BLaER1 (cell line): ENCODE data around the gene XPOT.

Experiments
- H3K27ac ChIP-seq: shearing (Covaris generic); formaldehyde crosslinking; 2 replicates; pipeline ENCODE4 v1.8.1; 2022
- H3K27me3 ChIP-seq: shearing (Covaris generic); formaldehyde crosslinking; 2 replicates; pipeline ENCODE4 v1.8.1; 2022
- H3K36me3 ChIP-seq: shearing (Covaris generic); formaldehyde crosslinking; 2 replicates; pipeline ENCODE4 v1.8.1; 2022
- H3K4me1 ChIP-seq: shearing (Covaris generic); formaldehyde crosslinking; 2 replicates; pipeline ENCODE4 v1.8.1; 2022
- H3K4me2 ChIP-seq: shearing (Covaris generic); formaldehyde crosslinking; 2 replicates; pipeline ENCODE4 v1.8.1; 2022
- H3K4me3 ChIP-seq: shearing (Covaris generic); formaldehyde crosslinking; 2 replicates; pipeline ENCODE4 v1.8.1; 2022
- H3K9ac ChIP-seq: shearing (Covaris generic); formaldehyde crosslinking; 2 replicates; pipeline ENCODE4 v1.8.1; 2022
- H3K9me3 ChIP-seq: shearing (Covaris generic); formaldehyde crosslinking; 2 replicates; pipeline ENCODE4 v1.8.1; 2022
- H4K20me1 ChIP-seq: shearing (Covaris generic); formaldehyde crosslinking; 2 replicates; pipeline ENCODE4 v1.8.1; 2022
- Cebpa-rat ChIP-seq: shearing (Covaris generic); IDR thresholded peaks from 2 replicates; pipeline ENCODE4 v1.8.1; 2022

The XPOT gene

DNA sequence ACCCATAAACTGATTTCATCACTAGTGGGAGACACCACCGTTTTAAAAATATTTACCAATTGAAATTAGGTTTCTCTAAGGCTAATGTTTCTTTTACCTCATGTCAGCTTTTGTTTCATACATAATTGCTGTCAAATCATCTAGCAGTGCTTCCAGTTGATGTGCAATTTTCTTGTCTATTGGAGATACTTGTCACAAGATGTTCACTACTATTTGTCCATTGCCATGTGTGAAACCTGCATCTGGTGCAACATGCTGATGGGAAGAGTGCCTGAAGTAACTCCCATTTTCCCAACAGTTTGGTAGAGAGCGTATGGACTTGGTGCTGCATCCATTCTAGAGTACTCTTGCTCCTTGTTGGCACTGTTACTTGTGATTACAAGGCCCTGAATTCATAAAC lies 9.7 kb downstream of the XPOT start:
- Histone ChIP-seq H4K20me1 (peaks cover 82% of the 10 kb centered on the region), H3K36me3 (peaks cover 98% of the 10 kb centered on the region), H3K4me3 (no peak overlapping the region), H3K4me2 (no peak overlapping the region), H3K9ac (no peak overlapping the region), H3K27ac (no peak overlapping the region), H3K9me3 (no peaks in the 10 kb centered on the region), H3K4me1 (no peaks in the 10 kb centered on the region), H3K27me3 (no peaks in the 10 kb centered on the region)
- TF ChIP-seq Cebpa-rat, result no peak

DNA sequence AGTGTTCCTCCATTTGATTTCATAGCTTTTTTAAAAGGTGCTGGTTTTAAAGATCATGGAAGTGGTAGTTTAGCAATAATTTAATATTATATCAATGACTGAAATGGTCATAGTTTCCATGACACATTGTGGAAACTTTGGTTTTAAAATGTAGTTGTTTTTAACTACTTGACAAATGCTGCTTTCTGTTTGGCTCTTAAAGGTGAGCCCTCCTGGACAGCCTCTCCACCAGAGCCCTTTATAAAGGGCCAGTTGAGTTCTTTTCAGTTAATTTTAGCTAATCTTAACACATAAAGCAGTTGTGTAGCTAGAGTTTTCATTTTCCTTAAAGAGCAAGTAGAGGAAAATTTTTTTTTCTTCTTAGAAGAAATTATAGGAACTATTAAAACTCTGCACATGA lies 14.0 kb downstream of the XPOT start:
- no peaks in the 10 kb centered on the region for H3K4me1 ChIP-seq
- no peak overlapping the region for H3K4me2 ChIP-seq
- H3K36me3 ChIP-seq, result peaks cover 100% of the 10 kb centered on the region
- no peak overlapping the region for H3K4me3 ChIP-seq
- peaks cover 57% of the 10 kb centered on the region for H4K20me1 ChIP-seq
- TF ChIP-seq Cebpa-rat, result no peak
- H3K27me3 ChIP-seq, result no peaks in the 10 kb centered on the region
- H3K9ac ChIP-seq, result no peak overlapping the region
- no peak overlapping the region for H3K27ac ChIP-seq
- no peaks in the 10 kb centered on the region for H3K9me3 ChIP-seq

DNA sequence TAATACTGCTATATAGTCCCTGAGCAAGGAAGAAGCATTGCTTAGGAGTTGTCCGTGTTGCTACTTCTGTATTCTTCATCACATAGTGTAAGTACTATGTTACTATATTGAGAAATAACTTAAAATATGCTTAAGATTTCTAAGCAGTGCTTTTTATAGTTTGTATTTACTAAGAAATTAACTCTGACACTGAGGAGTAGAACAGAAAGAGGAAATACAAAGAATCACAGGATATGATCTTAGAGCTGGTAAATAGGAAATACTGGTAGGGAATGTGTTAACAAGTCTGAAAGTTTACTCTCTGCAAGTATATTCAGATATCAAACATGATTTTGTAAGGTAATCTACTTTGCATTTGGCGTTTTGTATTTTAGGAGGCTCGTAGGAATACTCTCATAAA lies 15.5 kb downstream of the XPOT start:
- no peak for TF ChIP-seq Cebpa-rat
- H3K36me3 ChIP-seq, result peaks cover 100% of the 10 kb centered on the region
- peaks cover 42% of the 10 kb centered on the region for H4K20me1 ChIP-seq

DNA sequence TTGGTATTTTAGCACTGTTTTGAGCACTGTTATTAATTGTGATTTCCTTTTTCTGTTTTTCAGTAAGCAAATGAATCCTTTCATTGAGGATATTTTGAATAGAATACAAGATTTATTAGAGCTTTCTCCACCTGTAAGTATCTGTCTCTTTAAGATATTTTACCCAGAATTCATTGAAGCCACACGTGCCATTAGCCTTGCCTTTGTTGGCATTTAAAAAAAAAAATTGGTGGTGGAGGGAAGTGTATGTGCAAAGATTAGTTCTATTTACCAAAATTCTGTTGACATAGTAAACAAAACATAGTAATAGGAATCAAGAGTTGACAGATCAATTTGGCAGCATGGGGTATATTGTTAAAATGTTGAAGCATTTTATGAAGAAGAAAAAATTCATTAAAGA lies 23.8 kb downstream of the XPOT start:
- Histone ChIP-seq H3K27me3 (no peaks in the 10 kb centered on the region), H3K4me2 (no peak overlapping the region), H3K9me3 (no peaks in the 10 kb centered on the region), H4K20me1 (peaks cover 30% of the 10 kb centered on the region), H3K4me3 (no peak overlapping the region), H3K27ac (no peak overlapping the region), H3K36me3 (peaks cover 100% of the 10 kb centered on the region), H3K9ac (no peak overlapping the region), H3K4me1 (no peaks in the 10 kb centered on the region)
- no peak for TF ChIP-seq Cebpa-rat

More for the DNA sequence above, 15.5 kb downstream of the XPOT start:
- Histone ChIP-seq H3K9me3 (no peaks in the 10 kb centered on the region), H3K9ac (no peak overlapping the region), H3K27me3 (no peaks in the 10 kb centered on the region), H3K4me1 (no peaks in the 10 kb centered on the region), H3K4me2 (no peak overlapping the region), H3K27ac (no peak overlapping the region), H3K4me3 (no peak overlapping the region)

DNA sequence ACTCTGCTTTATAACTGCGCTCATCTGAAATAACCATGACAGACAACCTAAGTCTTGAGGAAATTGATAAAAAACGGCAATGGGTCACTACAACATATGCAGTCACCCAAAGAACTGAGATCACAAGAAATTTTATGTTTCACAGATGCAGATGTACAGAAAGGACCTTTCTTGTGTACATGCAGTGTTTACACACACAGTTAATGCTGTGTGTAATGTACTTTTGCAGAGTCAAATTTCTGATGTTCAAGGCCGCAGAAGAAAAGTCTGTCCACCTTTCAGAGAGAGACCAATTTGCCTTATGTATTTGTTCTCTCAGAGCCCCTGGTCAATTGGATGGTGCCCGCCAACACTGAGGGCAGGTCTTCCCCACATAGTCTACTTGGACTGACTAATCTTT lies 24.8 kb downstream of the XPOT start:
- H3K27ac ChIP-seq, result no peak overlapping the region
- H3K4me3 ChIP-seq, result no peak overlapping the region
- H3K27me3 ChIP-seq, result no peaks in the 10 kb centered on the region
- H3K4me2 ChIP-seq, result no peak overlapping the region
- H3K4me1 ChIP-seq, result no peaks in the 10 kb centered on the region
- peaks cover 33% of the 10 kb centered on the region for H4K20me1 ChIP-seq
- no peaks in the 10 kb centered on the region for H3K9me3 ChIP-seq
- H3K36me3 ChIP-seq, result peaks cover 100% of the 10 kb centered on the region
- TF ChIP-seq Cebpa-rat, result no peak
- no peak overlapping the region for H3K9ac ChIP-seq

DNA sequence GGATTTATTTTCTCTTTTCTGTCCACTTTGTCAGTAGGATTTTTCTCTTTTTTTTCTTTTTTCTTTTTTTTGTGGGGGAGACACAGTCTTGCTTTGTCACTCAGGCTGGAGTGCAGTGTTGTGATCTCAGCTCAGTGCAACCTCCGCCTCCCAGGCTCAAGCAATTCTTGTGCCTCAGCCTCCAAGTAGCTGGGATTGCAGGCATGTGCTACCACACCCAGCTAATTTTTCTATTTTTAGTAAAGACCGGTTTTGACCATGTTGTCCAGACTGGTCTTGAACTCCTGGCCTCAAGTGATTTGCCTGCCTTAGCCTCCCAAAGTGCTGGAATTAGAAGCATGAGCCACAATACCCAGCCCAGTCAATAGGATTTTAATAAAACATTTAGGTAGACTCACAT lies 26.7 kb downstream of the XPOT start:
- H3K9me3 ChIP-seq, result no peaks in the 10 kb centered on the region
- H3K27ac ChIP-seq, result no peak overlapping the region
- H3K4me3 ChIP-seq, result no peak overlapping the region
- peaks cover 36% of the 10 kb centered on the region for H4K20me1 ChIP-seq
- no peak overlapping the region for H3K9ac ChIP-seq
- no peak overlapping the region for H3K4me2 ChIP-seq
- no peaks in the 10 kb centered on the region for H3K4me1 ChIP-seq
- no peaks in the 10 kb centered on the region for H3K27me3 ChIP-seq
- no peak for TF ChIP-seq Cebpa-rat
- H3K36me3 ChIP-seq, result peaks cover 100% of the 10 kb centered on the region

DNA sequence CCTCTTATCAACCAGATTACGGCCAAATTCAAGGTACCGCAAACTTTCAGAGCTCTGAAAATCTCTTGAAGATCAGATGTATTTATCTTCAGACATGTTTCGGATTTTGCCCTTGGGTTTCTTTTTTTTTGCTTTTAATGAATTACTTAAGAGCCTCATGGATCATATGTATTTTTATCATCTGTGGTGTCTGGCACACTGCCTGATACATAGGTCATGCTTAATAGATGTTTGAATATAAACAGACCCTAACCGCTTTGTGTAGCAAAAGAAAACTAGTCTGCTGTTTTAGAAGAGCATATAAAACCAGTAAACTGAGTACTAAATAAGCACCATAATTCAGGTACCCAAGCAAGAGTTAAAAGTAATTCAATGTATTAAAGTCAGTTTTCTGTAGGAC lies 27.6 kb downstream of the XPOT start:
- H3K36me3 ChIP-seq, result peaks cover 100% of the 10 kb centered on the region
- H3K4me2 ChIP-seq, result no peak overlapping the region

DNA sequence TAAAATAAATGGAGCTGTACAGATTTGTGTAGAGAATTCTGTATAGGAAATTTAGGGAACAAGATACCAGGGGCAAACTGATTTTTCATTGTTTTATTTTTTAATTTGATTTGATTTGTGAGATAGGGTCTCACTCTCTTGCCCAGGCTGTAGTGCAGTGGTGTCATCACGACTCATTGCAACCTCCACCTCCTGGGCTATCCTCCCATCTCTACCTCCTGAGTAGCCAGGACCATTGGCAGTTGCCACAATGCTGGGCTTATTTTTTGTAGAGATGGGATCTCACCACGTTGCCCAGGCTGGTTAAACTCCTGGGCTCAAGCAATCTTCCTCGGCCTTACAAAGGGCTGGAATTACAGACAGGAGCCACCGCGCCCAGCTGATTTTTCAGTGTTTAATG lies 29.7 kb downstream of the XPOT start:
- no peak for TF ChIP-seq Cebpa-rat
- Histone ChIP-seq H3K27me3 (no peaks in the 10 kb centered on the region), H3K9me3 (no peaks in the 10 kb centered on the region), H3K4me2 (no peak overlapping the region), H3K27ac (no peak overlapping the region), H4K20me1 (peaks cover 42% of the 10 kb centered on the region), H3K4me1 (no peaks in the 10 kb centered on the region), H3K36me3 (peaks cover 100% of the 10 kb centered on the region), H3K9ac (no peak overlapping the region), H3K4me3 (no peak overlapping the region)

More for the DNA sequence above, 27.6 kb downstream of the XPOT start:
- H3K27me3 ChIP-seq, result no peaks in the 10 kb centered on the region
- no peak overlapping the region for H3K9ac ChIP-seq
- H3K9me3 ChIP-seq, result no peaks in the 10 kb centered on the region
- peaks cover 36% of the 10 kb centered on the region for H4K20me1 ChIP-seq
- no peak overlapping the region for H3K4me3 ChIP-seq
- H3K4me1 ChIP-seq, result no peaks in the 10 kb centered on the region
- no peak overlapping the region for H3K27ac ChIP-seq
- no peak for TF ChIP-seq Cebpa-rat

DNA sequence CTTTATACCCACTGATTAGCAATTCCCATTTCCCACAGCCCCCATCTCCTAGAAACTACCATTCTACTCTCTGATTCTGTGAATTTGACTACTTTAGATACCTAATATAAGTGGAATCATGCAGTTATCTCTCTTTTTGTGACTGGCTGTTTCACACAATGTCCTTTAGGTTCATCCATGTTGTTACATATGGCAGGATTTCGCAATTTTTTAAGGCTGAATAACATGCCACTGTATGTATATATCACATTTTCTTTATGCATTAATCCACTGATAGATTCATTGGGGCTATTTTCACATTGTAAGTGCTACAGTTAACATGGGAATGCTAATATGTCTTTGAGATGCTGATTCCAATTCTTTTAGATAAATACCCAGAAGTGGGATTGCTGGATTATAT lies 35.9 kb downstream of the XPOT start:
- no peak overlapping the region for H3K4me3 ChIP-seq
- H3K27ac ChIP-seq, result no peak overlapping the region
- TF ChIP-seq Cebpa-rat, result no peak; the same call in 1 of the 2 replicates
- peaks cover 17% of the 10 kb centered on the region; the same call in 1 of the 2 replicates for H4K20me1 ChIP-seq
- H3K4me2 ChIP-seq, result no peak overlapping the region
- H3K9ac ChIP-seq, result no peak overlapping the region
- no peaks in the 10 kb centered on the region for H3K4me1 ChIP-seq
- H3K36me3 ChIP-seq, result peaks cover 92% of the 10 kb centered on the region
- no peaks in the 10 kb centered on the region for H3K27me3 ChIP-seq
- no peaks in the 10 kb centered on the region for H3K9me3 ChIP-seq

DNA sequence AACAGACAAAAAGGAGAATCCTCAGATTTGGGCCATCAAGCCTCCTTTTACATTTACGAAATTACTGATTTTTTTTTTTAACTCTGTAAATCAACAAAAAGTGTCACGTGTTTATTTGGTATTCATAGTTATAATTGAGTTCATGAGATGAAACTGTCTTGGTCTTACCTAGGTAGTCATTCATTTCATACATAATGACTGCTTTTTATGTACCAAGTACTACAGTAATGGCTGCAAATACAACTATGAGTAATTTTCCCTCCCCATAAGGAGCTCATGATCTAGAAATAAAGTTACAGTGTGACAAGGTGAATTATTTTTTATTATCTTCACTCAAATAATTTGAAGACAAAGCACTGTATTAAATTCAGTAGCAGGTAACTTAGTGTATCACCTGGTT lies 41.3 kb downstream of the XPOT start:
- Histone ChIP-seq H3K9me3 (no peaks in the 10 kb centered on the region), H3K4me1 (0 out of 2 replicates have a peak, but pooled peaks cover under 1% of the 10 kb centered on the region), H4K20me1 (peaks cover 5% of the 10 kb centered on the region; the same call in 1 of the 2 replicates), H3K9ac (no peak overlapping the region), H3K4me3 (no peak overlapping the region), H3K27me3 (no peaks in the 10 kb centered on the region), H3K4me2 (no peak overlapping the region), H3K27ac (no peak overlapping the region), H3K36me3 (peaks cover 77% of the 10 kb centered on the region)
- no peak for TF ChIP-seq Cebpa-rat

DNA sequence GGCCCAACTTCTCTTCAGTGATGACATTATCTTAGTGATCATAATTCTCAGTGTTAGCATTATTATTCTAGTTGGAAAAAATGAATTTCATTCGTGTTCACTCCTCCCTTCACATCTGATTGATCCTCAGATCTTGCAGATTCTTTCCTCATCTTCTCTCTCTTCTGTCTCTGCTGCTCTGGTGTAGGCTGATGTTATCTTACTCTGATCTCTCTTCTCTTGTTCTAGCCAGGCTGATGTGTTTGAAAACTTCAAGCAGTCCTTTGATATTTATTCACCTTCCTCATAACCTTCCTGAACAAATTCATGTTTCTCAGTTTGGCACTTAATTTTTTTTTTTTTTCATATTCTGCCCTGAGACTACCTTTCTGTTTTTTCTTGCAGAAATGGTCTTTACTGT lies 42.1 kb downstream of the XPOT start:
- no peak for TF ChIP-seq Cebpa-rat
- Histone ChIP-seq H3K4me2 (no peak overlapping the region), H4K20me1 (no peaks in the 10 kb centered on the region; the same call in 1 of the 2 replicates), H3K9ac (no peak overlapping the region), H3K27me3 (no peaks in the 10 kb centered on the region), H3K4me3 (no peak overlapping the region), H3K9me3 (no peaks in the 10 kb centered on the region), H3K36me3 (peaks cover 69% of the 10 kb centered on the region), H3K4me1 (peaks cover 8% of the 10 kb centered on the region), H3K27ac (no peak overlapping the region)
